ENCODE data around the gene MROH8. TPM values are rescaled to one million over a fixed set of nuclear protein-coding genes. Genes with fewer than 3 reads are reported as not detected.

Gene MROH8
- total and polyA plus RNA-seq, 2 of the 13 experiments (the other 11 are each of a cell fraction or from before 2014, with no cell fraction given), result 2.6 to 5.5 TPM

- Histone ChIP-seq H3K27me3 (ENCODE audit: control insufficient read depth in 1 of 2, insufficient read depth in 2 of 2, low read length in 2 of 2) (no peaks in the 10 kb centered on the region; a peak in 1 of 5 replicates), H3K27ac (ENCODE audit: extremely low read length, insufficient read depth, low read length) (peak overlapping the region; percentile 79), H3K4me2 (ENCODE audit: low read depth, low read length) (peak overlapping the region; percentile 86), H3K36me3 (replicated peaks in 1 of 2; ENCODE audit: control insufficient read depth in 1 of 2, insufficient read depth in 2 of 2, low read length in 2 of 2) (peaks cover 2 to 21% of the 10 kb centered on the region in 2 experiments; a peak in 4 of 5 replicates), H3K9ac (ENCODE audit: insufficient read depth, low read depth, low read length) (peak overlapping the region; percentile 75), H3K4me3 (replicated peaks in 1 of 3; ENCODE audit: insufficient read depth in 1 of 3, low read depth in 2 of 3, low read length in 3 of 3) (peak overlapping the region; percentile 70 to 82 (median 71)), H3K79me2 (ENCODE audit: insufficient read depth, low read length) (peaks cover 21% of the 10 kb centered on the region), H3K9me3 (ENCODE audit: low read length) (no peaks in the 10 kb centered on the region), H2AFZ (ENCODE audit: low read length) (peak overlapping the region; percentile 28), H3K4me1 (ENCODE audit: insufficient read depth, low read length) (peaks cover 34% of the 10 kb centered on the region), H4K20me1 (ENCODE audit: insufficient read depth, low read length) (no peaks in the 10 kb centered on the region)
- POLR2A ChIA-PET, result interaction anchor here (1.1 to 1.8 kb wide), 3 partner anchors 83 to 490 kb away, joined by 3 to 27 read pairs (median 3); partner anchors contain the start of genes MROH8, RAB5IF and RPN2
- WGBS (ENCODE audit: low lambda C conversion rate), result 14% methylated on average over 18 of the region's 19 CpGs
- no TSS peak for BruUV-seq (replicated peaks)
- in situ Hi-C loops (cut with HindIII; ENCODE audit: extremely low pct_ligation_motif_present, low pct_unique_long_range_greater_than_20kb), result no loop called here
- DNase-seq (ENCODE audit: low spot score) (peak; percentile 41), ATAC-seq (peak; percentile 62), FAIRE-seq (no peak)
- intact Hi-C loops (cut with micrococcal nuclease; ENCODE audit: unreplicated experiment), result loop anchor here (1.0 to 10.0 kb wide), 2 partner anchors 83 to 140 kb away; partner anchors contain the start of gene SAMHD1
- CTCF ChIA-PET (ENCODE audit: low intra/inter-chr PET ratio, low total read pairs), result no interaction called here
- TF ChIP-seq ZNF549 (CRISPR knock-in tag; IDR thresholded peaks at IDR 0.05) (no peak), SIX1 (CRISPR knock-in tag; IDR thresholded peaks at IDR 0.05; ENCODE audit: borderline replicate concordance) (peak; percentile 10; the same call in 1 of the 2 replicates), BRD4 (CRISPR knock-in tag; IDR thresholded peaks at IDR 0.05) (no peak), ZNF337 (CRISPR knock-in tag; IDR thresholded peaks at IDR 0.05; ENCODE audit: borderline replicate concordance, low read depth) (0 out of 2 replicates have a peak, but pooled peaks have one; percentile 74), EZH2 (conservative IDR thresholded peaks at IDR 0.05; ENCODE audit: low read depth, low read length) (no peak), PHB2 (IDR thresholded peaks at IDR 0.05; ENCODE audit: partially characterized antibody) (no peak), MBNL3 (CRISPR knock-in tag; conservative IDR thresholded peaks at IDR 0.05) (no peak), ZNF781 (CRISPR knock-in tag; IDR thresholded peaks at IDR 0.05; ENCODE audit: borderline replicate concordance, not compliant biosample characterization) (no peak), TEAD3 (CRISPR knock-in tag; optimal IDR thresholded peaks at IDR 0.05; ENCODE audit: borderline replicate concordance) (peak; percentile 21), ZNF234 (CRISPR knock-in tag; conservative IDR thresholded peaks at IDR 0.05) (no peak), ZNF251 (CRISPR knock-in tag; IDR thresholded peaks at IDR 0.05) (no peak), EED (CRISPR knock-in tag; IDR thresholded peaks at IDR 0.05) (no peak), POLR2AphosphoS5 (IDR thresholded peaks at IDR 0.05; ENCODE audit: low read depth, low read length) (no peak), ZNF329 (CRISPR knock-in tag; IDR thresholded peaks at IDR 0.05; ENCODE audit: low read depth) (no peak), RELA (CRISPR knock-in tag; IDR thresholded peaks at IDR 0.05) (no peak), NFATC3 (CRISPR knock-in tag; IDR thresholded peaks at IDR 0.05) (peak; percentile 51; the same call in 1 of the 2 replicates), SOX6 (IDR thresholded peaks at IDR 0.05) (no peak), SOX6 (CRISPR knock-in tag; IDR thresholded peaks at IDR 0.05) (no peak), ZNF629 (CRISPR knock-in tag; conservative IDR thresholded peaks at IDR 0.05) (no peak), ZNF841 (CRISPR knock-in tag; IDR thresholded peaks at IDR 0.05; ENCODE audit: borderline replicate concordance) (no peak), ZNF607 (CRISPR knock-in tag; IDR thresholded peaks at IDR 0.05; ENCODE audit: borderline replicate concordance) (0 out of 2 replicates have a peak, but pooled peaks have one; percentile 5), HDAC2 (CRISPR knock-in tag; IDR thresholded peaks at IDR 0.05) (no peak), GPN1 (CRISPR knock-in tag; IDR thresholded peaks at IDR 0.05; ENCODE audit: borderline replicate concordance) (no peak), PAX8 (CRISPR knock-in tag; IDR thresholded peaks at IDR 0.05; ENCODE audit: borderline replicate concordance) (no peak), ZBTB1 (CRISPR knock-in tag; IDR thresholded peaks at IDR 0.05; ENCODE audit: borderline replicate concordance) (no peak), SMARCE1 (IDR thresholded peaks at IDR 0.05; ENCODE audit: borderline replicate concordance) (no peak), ZFP62 (CRISPR knock-in tag; IDR thresholded peaks at IDR 0.05) (no peak), TGIF2 (CRISPR knock-in tag; IDR thresholded peaks at IDR 0.05) (0 out of 2 replicates have a peak, but pooled peaks have one; percentile 9)
- TF ChIP-seq, protein P1, sequence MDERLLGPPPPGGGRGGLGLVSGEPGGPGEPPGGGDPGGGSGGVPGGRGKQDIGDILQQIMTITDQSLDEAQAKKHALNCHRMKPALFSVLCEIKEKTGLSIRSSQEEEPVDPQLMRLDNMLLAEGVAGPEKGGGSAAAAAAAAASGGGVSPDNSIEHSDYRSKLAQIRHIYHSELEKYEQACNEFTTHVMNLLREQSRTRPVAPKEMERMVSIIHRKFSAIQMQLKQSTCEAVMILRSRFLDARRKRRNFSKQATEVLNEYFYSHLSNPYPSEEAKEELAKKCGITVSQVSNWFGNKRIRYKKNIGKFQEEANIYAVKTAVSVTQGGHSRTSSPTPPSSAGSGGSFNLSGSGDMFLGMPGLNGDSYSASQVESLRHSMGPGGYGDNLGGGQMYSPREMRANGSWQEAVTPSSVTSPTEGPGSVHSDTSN (CRISPR knock-in tag; IDR thresholded peaks at IDR 0.05), result no peak
Observed at GRCh38 chr20:37095108-37095598, 84.2 kb downstream of the MROH8 start.

All from HepG2 (cell line).